ENCODE measurements around the gene FAM120A.

- TF ChIP-seq CTCF (IDR thresholded peaks at IDR 0.05) (no peak), POLR2A (IDR thresholded peaks at IDR 0.05) (no peak), POLR2AphosphoS5 (IDR thresholded peaks at IDR 0.05) (no peak)
These were observed 115.9 kb downstream of the FAM120A start for GRCh38 chr9:93567271-93567959.
